ENCODE data around the gene DUSP8. TPM values are rescaled to one million over a fixed set of nuclear protein-coding genes. Genes with fewer than 3 reads are reported as not detected.

DUSP8 gene
- total RNA-seq, 2 donors from 2014 or later = 4.7 to 7.0 TPM

GRCh38 chr11:1560002-1560648 is 11.9 kb downstream of the DUSP8 start:
- H3K9me3 Mint-ChIP-seq = no peaks in the 10 kb centered on the region
- H3K36me3 ChIP-seq (ENCODE audit: control insufficient read depth, insufficient read depth, low read length) = no peaks in the 10 kb centered on the region
- no peak overlapping the region for H3K27ac ChIP-seq (ENCODE audit: low read depth, low read length)
- TF ChIP-seq CTCF (conservative IDR thresholded peaks at IDR 0.05) = no peak
- peaks cover 7% of the 10 kb centered on the region for H3K27me3 Mint-ChIP-seq (ENCODE audit: insufficient read depth)
- H3K36me3 Mint-ChIP-seq (ENCODE audit: low read depth) = peaks cover 5% of the 10 kb centered on the region
- no peak overlapping the region for H3K27ac Mint-ChIP-seq
- no peak overlapping the region for H3K4me3 ChIP-seq (ENCODE audit: low read length)
- peaks cover 5% of the 10 kb centered on the region for H3K4me1 ChIP-seq (ENCODE audit: control insufficient read depth, insufficient read depth, low read length)
- no peak for DNase-seq
- no peaks in the 10 kb centered on the region for H3K4me1 Mint-ChIP-seq
- 91 to 100% methylated on average over 5 to 15 of the region's 15 CpGs for whole genome bisulfite sequencing, 2 experiments (ENCODE audit: insufficient coverage in 1 of 2, insufficient read length in 1 of 2)
- H3K4me3 Mint-ChIP-seq = no peak overlapping the region
- H3K27me3 ChIP-seq (ENCODE audit: control insufficient read depth, insufficient read depth, low read length, poor library complexity, severe bottlenecking) = no peaks in the 10 kb centered on the region
- no peak overlapping the region for H3K9ac ChIP-seq (ENCODE audit: extremely low read depth, low read length, poor library complexity, severe bottlenecking)
- no peaks in the 10 kb centered on the region for H3K9me3 ChIP-seq (ENCODE audit: control insufficient read depth, low read length)

- no peak overlapping the region for H3K9ac ChIP-seq (ENCODE audit: extremely low read depth, low read length, poor library complexity, severe bottlenecking)
- H3K27me3 ChIP-seq (ENCODE audit: control insufficient read depth, insufficient read depth, low read length, poor library complexity, severe bottlenecking) = no peaks in the 10 kb centered on the region
- peak; percentile 82 for DNase-seq
- Mint-ChIP-seq H3K27me3 (ENCODE audit: insufficient read depth) (peaks cover 7% of the 10 kb centered on the region), H3K27ac (no peak overlapping the region), H3K9me3 (no peaks in the 10 kb centered on the region), H3K4me3 (no peak overlapping the region), H3K36me3 (ENCODE audit: low read depth) (peaks cover 5% of the 10 kb centered on the region), H3K4me1 (peaks cover 2% of the 10 kb centered on the region)
- no peaks in the 10 kb centered on the region for H3K36me3 ChIP-seq (ENCODE audit: control insufficient read depth, insufficient read depth, low read length)
- no peak overlapping the region for H3K4me3 ChIP-seq (ENCODE audit: low read length)
- 77% methylated on average over 20 to 28 of the region's 29 CpGs for WGBS, 2 experiments (ENCODE audit: insufficient coverage in 1 of 2, insufficient read length in 1 of 2)
- H3K27ac ChIP-seq (ENCODE audit: low read depth, low read length) = no peak overlapping the region
- H3K9me3 ChIP-seq (ENCODE audit: control insufficient read depth, low read length) = no peaks in the 10 kb centered on the region
- peaks cover 4% of the 10 kb centered on the region for H3K4me1 ChIP-seq (ENCODE audit: control insufficient read depth, insufficient read depth, low read length)
- TF ChIP-seq CTCF (conservative IDR thresholded peaks at IDR 0.05) = no peak
These were observed 12.7 kb downstream of the DUSP8 start for GRCh38 chr11:1559111-1559951.

- H3K4me3 Mint-ChIP-seq = no peak overlapping the region
- no peak for TF ChIP-seq CTCF (conservative IDR thresholded peaks at IDR 0.05)
- H3K27ac Mint-ChIP-seq = no peak overlapping the region
- Histone ChIP-seq H3K4me1 (ENCODE audit: control insufficient read depth, insufficient read depth, low read length) (no peaks in the 10 kb centered on the region), H3K4me3 (ENCODE audit: low read length) (no peak overlapping the region), H3K27me3 (ENCODE audit: control insufficient read depth, insufficient read depth, low read length, poor library complexity, severe bottlenecking) (no peaks in the 10 kb centered on the region), H3K27ac (ENCODE audit: low read depth, low read length) (no peak overlapping the region), H3K9ac (ENCODE audit: extremely low read depth, low read length, poor library complexity, severe bottlenecking) (no peak overlapping the region), H3K36me3 (ENCODE audit: control insufficient read depth, insufficient read depth, low read length) (no peaks in the 10 kb centered on the region), H3K9me3 (ENCODE audit: control insufficient read depth, low read length) (no peaks in the 10 kb centered on the region)
- H3K4me1 Mint-ChIP-seq = peaks cover 3% of the 10 kb centered on the region
- H3K36me3 Mint-ChIP-seq (ENCODE audit: low read depth) = peaks cover 5% of the 10 kb centered on the region
- no peak for DNase-seq
- peaks cover 9% of the 10 kb centered on the region for H3K27me3 Mint-ChIP-seq (ENCODE audit: insufficient read depth)
- 80 to 89% methylated on average over 2 to 12 of the region's 12 CpGs for WGBS, 2 experiments (ENCODE audit: insufficient coverage in 1 of 2, insufficient read length in 1 of 2)
- H3K9me3 Mint-ChIP-seq = no peaks in the 10 kb centered on the region
These were observed 13.3 kb downstream of the DUSP8 start for GRCh38 chr11:1558775-1559110.
